H9 (cell line): ENCODE results near the gene PAK1. TPM values are rescaled to one million over a fixed set of nuclear protein-coding genes. Genes with fewer than 3 reads are reported as not detected.

Experiments
- DNase-seq: peaks from one replicate; pipeline ENCODE4 v3.0.0-alpha.2; 2017
- H2AFZ ChIP-seq: one replicate; pipeline ENCODE4 v1.6.1; 2013; ENCODE audit warnings: mild to moderate bottlenecking, low read length, control low read depth, moderate library complexity
- H2AK5ac ChIP-seq: 2 replicates; pipeline ENCODE4 v1.6.1; 2013; ENCODE audit warnings: low read length, control low read depth, mixed read lengths; ENCODE audit not compliant: insufficient read length
- H2BK120ac ChIP-seq: one replicate; pipeline ENCODE4 v1.6.1; 2013; ENCODE audit warnings: low read depth, mild to moderate bottlenecking, low read length, control low read depth, inconsistent platforms; ENCODE audit not compliant: poor library complexity, severe bottlenecking
- H2BK12ac ChIP-seq: 2 replicates; pipeline ENCODE4 v1.6.1; 2013; ENCODE audit warnings: low read length, control low read depth, mixed read lengths, low read depth; ENCODE audit not compliant: insufficient read length
- H2BK15ac ChIP-seq: 2 replicates; pipeline ENCODE4 v1.6.1; 2013; ENCODE audit warnings: low read depth, low read length, control low read depth
- H2BK20ac ChIP-seq: one replicate; pipeline ENCODE4 v1.6.1; 2013; ENCODE audit warnings: low read depth, mild to moderate bottlenecking, low read length, control low read depth, inconsistent platforms; ENCODE audit not compliant: poor library complexity, severe bottlenecking
- H2BK5ac ChIP-seq: 2 replicates; pipeline ENCODE4 v1.6.1; 2013; ENCODE audit warnings: low read length, control low read depth, mixed read lengths; ENCODE audit not compliant: insufficient read length
- H3K14ac ChIP-seq: 2 replicates; pipeline ENCODE4 v1.6.1; 2013; ENCODE audit warnings: low read length, control low read depth; ENCODE audit not compliant: insufficient read depth
- H3K18ac ChIP-seq: 2 replicates; pipeline ENCODE4 v1.6.1; 2013; ENCODE audit warnings: low read depth, mild to moderate bottlenecking, mixed read lengths, low read length, control low read depth; ENCODE audit not compliant: insufficient read length
- H3K23ac ChIP-seq: 2 replicates; pipeline ENCODE4 v1.6.1; 2013; ENCODE audit warnings: low read length, control low read depth, mixed read lengths, low read depth; ENCODE audit not compliant: insufficient read length
- H3K23me2 ChIP-seq: 2 replicates; pipeline ENCODE4 v1.6.1; 2013; ENCODE audit warnings: low read depth, mild to moderate bottlenecking, mixed read lengths, low read length, control low read depth; ENCODE audit not compliant: insufficient read length, poor library complexity, severe bottlenecking
- H3K27ac ChIP-seq: 2 replicates; pipeline ENCODE4 v1.5.1; 2013; ENCODE audit warnings: low read length, control low read depth, mixed read lengths, low read depth; ENCODE audit not compliant: insufficient read length
- H3K27me3 ChIP-seq: 2 replicates; pipeline ENCODE4 v1.6.1; 2013; ENCODE audit warnings: low read length, control low read depth, inconsistent platforms; ENCODE audit not compliant: insufficient read depth
- H3K4ac ChIP-seq: 2 replicates; pipeline ENCODE4 v1.6.1; 2013; ENCODE audit warnings: low read depth, mild to moderate bottlenecking, control low read depth, inconsistent platforms, low read length, moderate library complexity
- H3K4me1 ChIP-seq: 2 replicates; pipeline ENCODE4 v1.6.1; 2013; ENCODE audit warnings: low read length, control low read depth, inconsistent platforms; ENCODE audit not compliant: insufficient read depth
- H3K4me2 ChIP-seq: 2 replicates; pipeline ENCODE4 v1.6.1; 2013; ENCODE audit warnings: low read length, control low read depth, mixed read lengths; ENCODE audit not compliant: insufficient read length, insufficient read depth
- H3K56ac ChIP-seq: 2 replicates; pipeline ENCODE4 v1.6.1; 2013; ENCODE audit warnings: low read depth, mild to moderate bottlenecking, mixed read lengths, low read length, control low read depth; ENCODE audit not compliant: insufficient read length
- H3K79me1 ChIP-seq: 2 replicates; pipeline ENCODE4 v1.6.1; 2013; ENCODE audit warnings: low read depth, mild to moderate bottlenecking, moderate library complexity, low read length, control low read depth, inconsistent platforms; ENCODE audit not compliant: insufficient read depth, poor library complexity, severe bottlenecking
- H3K79me2 ChIP-seq: 2 replicates; pipeline ENCODE4 v1.6.1; 2013; ENCODE audit warnings: low read length, control low read depth, inconsistent platforms; ENCODE audit not compliant: insufficient read depth
- H3K9ac ChIP-seq: 2 replicates; pipeline ENCODE4 v1.6.1; 2013; ENCODE audit warnings: low read length, control low read depth, mixed read lengths; ENCODE audit not compliant: insufficient read length; ENCODE audit errors: extremely low read depth
- H3K9me3 ChIP-seq: one replicate; pipeline ENCODE4 v1.6.1; 2013; ENCODE audit warnings: low read depth, low read length, inconsistent platforms; ENCODE audit not compliant: control insufficient read depth
- H3T11ph ChIP-seq: one replicate; pipeline ENCODE4 v1.6.1; 2013; ENCODE audit warnings: mild to moderate bottlenecking, low read length, control low read depth, inconsistent platforms
- H4K20me1 ChIP-seq: one replicate; pipeline ENCODE4 v1.6.1; 2013; ENCODE audit not compliant: control insufficient read depth, insufficient read length, insufficient read depth
- H4K5ac ChIP-seq: 2 replicates; pipeline ENCODE4 v1.6.1; 2013; ENCODE audit warnings: low read depth, mild to moderate bottlenecking, mixed read lengths, low read length, control low read depth; ENCODE audit not compliant: insufficient read length
- H4K8ac ChIP-seq: replicated peaks from 2 replicates; pipeline ENCODE4 v1.6.1; 2013; ENCODE audit warnings: low read length, control low read depth, mixed read lengths, low read depth; ENCODE audit not compliant: insufficient read length
- H4K91ac ChIP-seq: 2 replicates; pipeline ENCODE4 v1.6.1; 2013; ENCODE audit warnings: low read depth, mild to moderate bottlenecking, moderate library complexity, mixed read lengths, low read length, control low read depth; ENCODE audit not compliant: insufficient read length
- H3K27ac Mint-ChIP-seq, 3 experiments: 2 replicates in 2 of 3; 3 replicates in 1 of 3; pipeline ENCODE4 v1.8.0; 2020 to 2021; ENCODE audit warnings: mixed read lengths in 3 of 3, mild to moderate bottlenecking in 1 of 3, moderate library complexity in 1 of 3
- H3K27me3 Mint-ChIP-seq: 2 replicates; pipeline ENCODE4 v1.8.0; 2021; ENCODE audit warnings: low read depth, mild to moderate bottlenecking, moderate library complexity, mixed read lengths
- H3K36me3 Mint-ChIP-seq, 3 experiments: 2 replicates in 2 of 3; 3 replicates in 1 of 3; pipeline ENCODE4 v1.8.0; 2020 to 2021; ENCODE audit warnings: low read depth in 3 of 3, mixed read lengths in 3 of 3; ENCODE audit not compliant: insufficient read depth in 1 of 3
- H3K4me1 Mint-ChIP-seq, 2 experiments: 2 replicates each; pipeline ENCODE4 v1.8.0; 2020; ENCODE audit warnings: mixed read lengths in 2 of 2
- H3K4me3 Mint-ChIP-seq, 2 experiments: 2 replicates in 1 of 2; 3 replicates in 1 of 2; pipeline ENCODE4 v1.8.0; 2020 to 2021; ENCODE audit warnings: mild to moderate bottlenecking in 2 of 2, mixed read lengths in 2 of 2, moderate library complexity in 1 of 2
- H3K9me3 Mint-ChIP-seq, 2 experiments: 2 replicates in 1 of 2; 3 replicates in 1 of 2; pipeline ENCODE4 v1.8.0; 2020; ENCODE audit warnings: mild to moderate bottlenecking in 2 of 2, mixed read lengths in 2 of 2, moderate library complexity in 1 of 2
- WGBS: extraction: QIAGEN DNeasy Blood & Tissue Kit; methylation state at CpG from one replicate; pipeline ENCODE4 v1.1.7; 2013; ENCODE audit warnings: missing lambda C conversion rate, low lambda C conversion rate, mixed read lengths; ENCODE audit not compliant: insufficient read length; ENCODE audit errors: extremely low coverage; 5-methylcytosine and 5-hydroxymethylcytosine counted together
- total RNA-seq: library from RNA; stranded (reverse); gene quantifications from 2 replicates; pipeline ENCODE4 v1.2.1, GENCODE V29; 2021
- TF ChIP-seq, protein P1 (sequence below): fragments of 200-600 bp; sonication (generic); conservative IDR thresholded peaks from 3 replicates; pipeline ENCODE4 v1.8.0; 2021; ENCODE audit warnings: antibody characterized with exemption, mild to moderate bottlenecking

PAK1 gene
- total RNA-seq, 1 experiment from 2014 or later: 122 TPM

GRCh38 chr11:77400271-77400670 is 73.6 kb downstream of the PAK1 start:
- Histone ChIP-seq H3K4me2 (no peak overlapping the region), H2BK5ac (no peak overlapping the region), H3K9ac (no peak overlapping the region), H2BK15ac (no peak overlapping the region), H4K91ac (no peak overlapping the region), H3K79me1 (peaks cover 12% of the 10 kb centered on the region), H3K27me3 (no peaks in the 10 kb centered on the region), H3K27ac (no peak overlapping the region), H4K8ac (no peak overlapping the region), H3K23me2 (no peaks in the 10 kb centered on the region), H3K79me2 (peaks cover 58% of the 10 kb centered on the region), H4K20me1 (no peaks in the 10 kb centered on the region), H2AFZ (no peak overlapping the region), H3K4me1 (peaks cover 17% of the 10 kb centered on the region), H4K5ac (no peak overlapping the region), H3K4ac (no peak overlapping the region), H3K9me3 (no peaks in the 10 kb centered on the region), H3K23ac (no peak overlapping the region), H3K14ac (no peak overlapping the region), H2BK20ac (no peak overlapping the region), H3K56ac (no peak overlapping the region), H2BK120ac (no peak overlapping the region), H2AK5ac (no peak overlapping the region), H2BK12ac (no peak overlapping the region), H3T11ph (no peak overlapping the region), H3K18ac (no peak overlapping the region)
- Mint-ChIP-seq H3K36me3 (peaks cover 7 to 12% (median 7%) of the 10 kb centered on the region in 3 experiments; a peak in 5 of 7 replicates), H3K27me3 (no peaks in the 10 kb centered on the region), H3K4me3 (no peak overlapping the region), H3K9me3 (no peaks in the 10 kb centered on the region), H3K27ac (no peak overlapping the region; a peak in 1 of 7 replicates), H3K4me1 (peaks cover 26 to 31% of the 10 kb centered on the region in 2 experiments)
- WGBS: no CpG with 5 or more reads among the region's 2 CpGs
- TF ChIP-seq, protein P1, sequence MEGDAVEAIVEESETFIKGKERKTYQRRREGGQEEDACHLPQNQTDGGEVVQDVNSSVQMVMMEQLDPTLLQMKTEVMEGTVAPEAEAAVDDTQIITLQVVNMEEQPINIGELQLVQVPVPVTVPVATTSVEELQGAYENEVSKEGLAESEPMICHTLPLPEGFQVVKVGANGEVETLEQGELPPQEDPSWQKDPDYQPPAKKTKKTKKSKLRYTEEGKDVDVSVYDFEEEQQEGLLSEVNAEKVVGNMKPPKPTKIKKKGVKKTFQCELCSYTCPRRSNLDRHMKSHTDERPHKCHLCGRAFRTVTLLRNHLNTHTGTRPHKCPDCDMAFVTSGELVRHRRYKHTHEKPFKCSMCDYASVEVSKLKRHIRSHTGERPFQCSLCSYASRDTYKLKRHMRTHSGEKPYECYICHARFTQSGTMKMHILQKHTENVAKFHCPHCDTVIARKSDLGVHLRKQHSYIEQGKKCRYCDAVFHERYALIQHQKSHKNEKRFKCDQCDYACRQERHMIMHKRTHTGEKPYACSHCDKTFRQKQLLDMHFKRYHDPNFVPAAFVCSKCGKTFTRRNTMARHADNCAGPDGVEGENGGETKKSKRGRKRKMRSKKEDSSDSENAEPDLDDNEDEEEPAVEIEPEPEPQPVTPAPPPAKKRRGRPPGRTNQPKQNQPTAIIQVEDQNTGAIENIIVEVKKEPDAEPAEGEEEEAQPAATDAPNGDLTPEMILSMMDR: no peak
- no peak for DNase-seq
